Tibial nerve (tissue), 4 donors: ENCODE measurements around the gene CHST4. TPM values are rescaled to one million over a fixed set of nuclear protein-coding genes. Genes with fewer than 3 reads are reported as not detected.

Experiments
- DNase-seq, 2 donors: peaks; one replicate each; pipeline ENCODE4 v3.0.0-alpha.2; 2019; ENCODE audit warnings: low spot score in 2 of 2
- H3K27ac ChIP-seq, 4 donors: fragments of 200-600 bp; sonication (generic) in 3 of 4; one replicate each; pipeline ENCODE4 v1.5.1; 2017 to 2019; ENCODE audit warnings: mild to moderate bottlenecking in 1 of 4
- H3K27me3 ChIP-seq, 2 donors: fragments of 200-600 bp; sonication (generic) in 1 of 2; one replicate each; pipeline versions ENCODE4 v1.5.1 to v1.6.0; 2017 to 2019
- H3K36me3 ChIP-seq, 3 donors: fragments of 200-600 bp; sonication (generic); one replicate each; pipeline ENCODE4 v1.5.1; 2018 to 2019
- H3K4me1 ChIP-seq, 4 donors: fragments of 200-600 bp; sonication (generic) in 3 of 4; one replicate each; pipeline ENCODE4 v1.5.1; 2017 to 2019
- H3K4me3 ChIP-seq, 4 donors: fragments of 200-600 bp; sonication (generic) in 3 of 4; one replicate each; pipeline ENCODE4 v1.5.1; 2017 to 2019; ENCODE audit warnings: mild to moderate bottlenecking in 1 of 4, moderate library complexity in 1 of 4
- H3K9me3 ChIP-seq, 4 donors: fragments of 200-600 bp; sonication (generic) in 3 of 4; one replicate each; pipeline ENCODE4 v1.5.1; 2017 to 2019
- EP300 ChIP-seq, 2 donors: sonication (generic); formaldehyde crosslinking; IDR thresholded peaks; one replicate each; pipeline ENCODE4 v1.6.1; 2017; ENCODE audit warnings: antibody characterized with exemption in 2 of 2, mild to moderate bottlenecking in 1 of 2
- POLR2A ChIP-seq, 2 donors: fragments of 450-650 bp; IDR thresholded peaks; one replicate each; pipeline ENCODE4 v1.6.1; 2017; ENCODE audit warnings: antibody characterized with exemption in 2 of 2, mild to moderate bottlenecking in 2 of 2, moderate library complexity in 2 of 2
- WGBS, 2 donors: methylation state at CpG; one replicate each; pipeline ENCODE4 v1.1.5; 2018; 5-methylcytosine and 5-hydroxymethylcytosine counted together
- total RNA-seq, 4 donors: library from RNA; depleted of rRNA; stranded (reverse); fragments of >200 nt; gene quantifications; one replicate each; pipeline ENCODE4 v1.1.0, GENCODE V29; 2016
- TF ChIP-seq, protein P1 (sequence below), 5 experiments: fragments of 200-600 bp in 3 of 5; fragments of 450-650 bp in 2 of 5; sonication (generic) in 3 of 5; IDR thresholded peaks; one replicate each; pipeline ENCODE4 v1.5.1; 2016 to 2019; ENCODE audit warnings: antibody characterized with exemption in 5 of 5, mild to moderate bottlenecking in 3 of 5, moderate library complexity in 2 of 5

The CHST4 gene
- total RNA-seq, 4 donors from 2014 or later: not detected

DNA sequence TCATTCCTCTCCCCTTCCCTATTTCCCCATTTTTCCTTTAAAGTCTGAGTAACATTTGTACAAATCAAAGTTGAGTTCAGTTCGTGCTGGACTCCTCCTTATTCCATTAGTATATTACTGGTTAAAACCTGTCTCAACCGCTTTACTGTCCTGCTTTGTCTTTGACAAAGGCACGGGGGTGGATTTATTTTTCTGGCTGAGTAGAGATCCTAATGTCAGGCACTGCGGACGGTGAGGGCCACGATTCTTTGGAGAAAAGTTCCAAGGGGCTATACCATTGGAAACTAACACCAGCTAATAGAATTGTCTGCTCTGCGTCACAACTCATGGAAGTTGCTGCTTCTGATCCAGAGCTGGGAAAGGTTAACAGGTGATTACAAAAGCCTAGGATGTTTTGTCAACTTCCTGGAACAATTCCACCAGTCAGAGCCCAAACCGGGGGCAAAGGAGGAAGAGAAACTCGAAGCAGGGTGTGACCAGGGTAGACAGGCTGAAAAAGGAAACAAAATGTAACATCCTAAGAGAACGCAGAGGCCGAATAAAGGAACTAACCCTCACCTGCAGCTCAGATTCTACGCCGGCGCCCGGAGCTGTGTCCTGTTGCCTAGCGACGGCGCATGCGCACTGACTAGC is 38.2 kb downstream of the CHST4 start:
- peaks cover 0 to 19% (median 0%) of the 10 kb centered on the region in 4 donors for H3K4me1 ChIP-seq
- no peaks in the 10 kb centered on the region for H3K36me3 ChIP-seq
- H3K27ac ChIP-seq: peak overlapping the region in 3 of 4 donors; percentile 68 to 82 (median 71)
- peak; percentile 79 to 85 for DNase-seq
- peak overlapping the region; percentile 49 to 68 (median 52) for H3K4me3 ChIP-seq
- TF ChIP-seq, protein P1, sequence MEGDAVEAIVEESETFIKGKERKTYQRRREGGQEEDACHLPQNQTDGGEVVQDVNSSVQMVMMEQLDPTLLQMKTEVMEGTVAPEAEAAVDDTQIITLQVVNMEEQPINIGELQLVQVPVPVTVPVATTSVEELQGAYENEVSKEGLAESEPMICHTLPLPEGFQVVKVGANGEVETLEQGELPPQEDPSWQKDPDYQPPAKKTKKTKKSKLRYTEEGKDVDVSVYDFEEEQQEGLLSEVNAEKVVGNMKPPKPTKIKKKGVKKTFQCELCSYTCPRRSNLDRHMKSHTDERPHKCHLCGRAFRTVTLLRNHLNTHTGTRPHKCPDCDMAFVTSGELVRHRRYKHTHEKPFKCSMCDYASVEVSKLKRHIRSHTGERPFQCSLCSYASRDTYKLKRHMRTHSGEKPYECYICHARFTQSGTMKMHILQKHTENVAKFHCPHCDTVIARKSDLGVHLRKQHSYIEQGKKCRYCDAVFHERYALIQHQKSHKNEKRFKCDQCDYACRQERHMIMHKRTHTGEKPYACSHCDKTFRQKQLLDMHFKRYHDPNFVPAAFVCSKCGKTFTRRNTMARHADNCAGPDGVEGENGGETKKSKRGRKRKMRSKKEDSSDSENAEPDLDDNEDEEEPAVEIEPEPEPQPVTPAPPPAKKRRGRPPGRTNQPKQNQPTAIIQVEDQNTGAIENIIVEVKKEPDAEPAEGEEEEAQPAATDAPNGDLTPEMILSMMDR (IDR thresholded peaks at IDR 0.05): no peak
- TF ChIP-seq POLR2A (IDR thresholded peaks at IDR 0.05): no peak
- TF ChIP-seq EP300 (IDR thresholded peaks at IDR 0.05): no peak
- no peaks in the 10 kb centered on the region for H3K27me3 ChIP-seq
- H3K9me3 ChIP-seq: peaks cover 0 to 18% (median 0%) of the 10 kb centered on the region in 4 donors
- 4 to 7% methylated on average over 19 of the region's 19 CpGs for WGBS, 2 donors

DNA sequence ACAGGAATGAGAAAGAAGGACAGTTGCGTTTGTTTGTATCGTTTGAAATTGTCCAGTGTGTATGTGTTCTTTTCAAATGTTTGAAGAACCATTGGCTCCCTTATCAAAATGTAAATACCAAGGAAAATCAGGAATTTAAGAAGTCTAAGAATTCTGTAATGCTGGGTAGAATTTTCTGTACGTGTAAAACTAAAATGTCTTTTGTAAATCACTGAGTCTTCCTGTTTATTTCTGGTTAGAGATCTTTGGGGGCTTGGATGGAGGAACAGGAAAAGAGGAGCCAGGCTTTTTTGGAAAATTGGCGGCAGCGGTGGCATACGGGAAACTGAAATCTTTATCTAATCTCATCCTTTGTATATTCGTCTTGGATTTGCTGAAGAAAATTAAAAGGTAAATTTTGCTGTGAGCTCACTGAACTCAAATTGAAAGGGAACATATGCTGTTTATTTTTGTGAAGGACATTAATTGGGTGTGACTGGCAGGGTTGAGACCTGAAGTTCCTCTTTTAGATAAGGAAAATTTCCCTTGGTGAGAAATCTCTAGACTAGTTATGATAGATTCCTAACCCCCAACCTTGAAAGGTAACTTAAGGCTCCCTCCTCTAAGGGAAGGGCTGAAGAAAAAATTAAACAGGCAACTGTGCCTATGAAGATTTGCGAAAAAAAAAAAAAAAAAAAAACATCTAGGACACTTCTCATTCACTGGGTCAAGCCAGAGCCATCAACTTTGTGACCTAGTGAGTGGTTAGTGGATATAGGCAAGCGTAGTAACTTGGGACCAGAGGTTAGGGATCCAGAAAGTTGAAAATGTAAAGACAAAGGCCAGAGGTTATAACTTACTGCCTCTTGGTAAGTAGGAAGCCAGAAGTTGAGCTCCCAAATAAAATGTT is 39.8 kb downstream of the CHST4 start:
- TF ChIP-seq EP300 (IDR thresholded peaks at IDR 0.05) (no peak), POLR2A (IDR thresholded peaks at IDR 0.05) (no peak)
- TF ChIP-seq, protein P1 (IDR thresholded peaks at IDR 0.05): no peak
- Histone ChIP-seq H3K4me1 (peaks cover 0 to 19% (median 0%) of the 10 kb centered on the region in 4 donors), H3K4me3 (peak overlapping the region in 2 of 4 donors; percentile 54 to 68), H3K27me3 (no peaks in the 10 kb centered on the region), H3K27ac (peak overlapping the region in 1 of 4 donors; percentile 71), H3K9me3 (peaks cover 0 to 14% (median 0%) of the 10 kb centered on the region in 4 donors), H3K36me3 (no peaks in the 10 kb centered on the region)
- WGBS, 2 donors: 70 to 72% methylated on average over 9 of the region's 9 CpGs
- no peak for DNase-seq

DNA sequence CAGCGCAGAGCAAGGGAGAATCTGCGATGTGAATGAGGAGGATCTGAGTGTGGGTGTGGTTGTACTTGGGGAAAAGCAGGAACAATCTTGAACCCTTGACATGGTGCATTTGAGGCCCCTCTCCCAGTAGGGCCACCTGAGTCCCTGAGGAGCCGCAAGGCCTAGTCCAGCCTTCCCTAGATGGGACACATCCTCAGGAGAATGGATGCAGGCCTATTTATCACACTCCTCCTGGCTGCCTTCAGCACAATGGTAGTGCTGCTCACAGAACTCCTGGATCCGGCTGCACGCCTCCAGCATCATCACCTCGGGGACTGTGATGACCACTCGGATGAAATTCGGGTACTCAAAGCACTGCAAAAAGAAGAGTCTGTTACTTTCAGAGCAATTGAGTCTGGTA is 41.7 kb downstream of the CHST4 start:
- 92 to 95% methylated on average over 8 of the region's 8 CpGs for WGBS, 2 donors
- Histone ChIP-seq H3K27me3 (no peaks in the 10 kb centered on the region), H3K4me3 (no peak overlapping the region), H3K27ac (no peak overlapping the region), H3K9me3 (peaks cover 0 to under 1% (median 0%) of the 10 kb centered on the region in 4 donors), H3K36me3 (no peaks in the 10 kb centered on the region), H3K4me1 (peaks cover 0 to 19% (median 0%) of the 10 kb centered on the region in 4 donors)
- TF ChIP-seq EP300 (IDR thresholded peaks at IDR 0.05): no peak
- no peak for TF ChIP-seq POLR2A (IDR thresholded peaks at IDR 0.05)
- TF ChIP-seq, protein P1 (IDR thresholded peaks at IDR 0.05): no peak
- no peak for DNase-seq

DNA sequence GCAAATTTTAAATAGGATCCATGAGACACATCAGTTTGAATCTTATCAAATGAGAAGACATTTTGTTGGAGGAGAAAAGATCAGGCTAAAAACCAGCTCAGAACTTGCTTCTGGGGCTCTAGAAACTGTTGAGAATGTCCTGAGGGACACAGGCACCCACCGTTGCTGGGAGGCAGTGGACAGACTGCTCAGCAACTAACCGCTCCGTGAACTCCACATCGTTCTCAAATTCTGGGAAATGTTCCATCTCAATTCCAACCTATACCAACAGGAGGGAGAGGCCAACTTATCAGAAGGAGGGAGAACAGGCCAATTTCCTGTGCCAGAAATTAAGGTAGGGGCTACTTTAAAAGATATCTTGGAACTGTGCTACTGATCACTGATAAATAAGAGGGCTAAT is 42.3 kb downstream of the CHST4 start:
- no peak for DNase-seq
- 51 to 65% methylated on average over 4 of the region's 4 CpGs for WGBS, 2 donors
- no peak overlapping the region for H3K4me3 ChIP-seq
- peaks cover 0 to 19% (median 0%) of the 10 kb centered on the region in 4 donors for H3K4me1 ChIP-seq
- TF ChIP-seq EP300 (IDR thresholded peaks at IDR 0.05) (no peak), POLR2A (IDR thresholded peaks at IDR 0.05) (no peak)
- TF ChIP-seq, protein P1 (IDR thresholded peaks at IDR 0.05): no peak
- no peak overlapping the region for H3K27ac ChIP-seq
- H3K27me3 ChIP-seq: no peaks in the 10 kb centered on the region
- no peaks in the 10 kb centered on the region for H3K9me3 ChIP-seq
- no peaks in the 10 kb centered on the region for H3K36me3 ChIP-seq

DNA sequence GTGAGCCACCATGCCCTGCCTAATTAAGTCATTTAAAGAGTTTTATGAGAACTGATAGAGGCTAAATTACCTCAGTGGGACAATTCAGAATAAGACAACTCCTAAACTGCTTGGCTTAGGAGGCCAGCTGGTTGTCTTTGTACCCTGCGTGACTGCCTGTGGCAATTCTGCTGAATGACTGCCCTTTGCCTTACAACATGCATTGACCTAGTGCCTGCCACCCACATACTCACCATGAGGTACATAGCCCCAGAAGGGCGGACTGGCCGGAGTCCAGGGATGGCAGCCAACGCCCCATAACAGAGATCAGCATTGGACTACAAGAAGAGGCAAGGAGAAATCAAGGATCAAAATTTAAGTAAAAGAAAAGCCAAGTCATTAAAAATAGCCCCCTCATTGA is 43.4 kb downstream of the CHST4 start:
- DNase-seq: no peak
- WGBS, 2 donors: 68 to 69% methylated on average over 4 of the region's 4 CpGs
- TF ChIP-seq, protein P1 (IDR thresholded peaks at IDR 0.05): no peak
- TF ChIP-seq POLR2A (IDR thresholded peaks at IDR 0.05): no peak
- TF ChIP-seq EP300 (IDR thresholded peaks at IDR 0.05): no peak
- H3K9me3 ChIP-seq: no peaks in the 10 kb centered on the region
- H3K36me3 ChIP-seq: no peaks in the 10 kb centered on the region
- H3K4me1 ChIP-seq: peaks cover 0 to 11% (median 0%) of the 10 kb centered on the region in 4 donors
- no peaks in the 10 kb centered on the region for H3K27me3 ChIP-seq
- H3K4me3 ChIP-seq: no peak overlapping the region
- no peak overlapping the region for H3K27ac ChIP-seq
